ENCODE results near the gene RPL10.

Gene RPL10

GRCh38 chrX:154401918-154402621 lies 3.9 kb downstream of the RPL10 start:
- no peak for DNase-seq

DNA sequence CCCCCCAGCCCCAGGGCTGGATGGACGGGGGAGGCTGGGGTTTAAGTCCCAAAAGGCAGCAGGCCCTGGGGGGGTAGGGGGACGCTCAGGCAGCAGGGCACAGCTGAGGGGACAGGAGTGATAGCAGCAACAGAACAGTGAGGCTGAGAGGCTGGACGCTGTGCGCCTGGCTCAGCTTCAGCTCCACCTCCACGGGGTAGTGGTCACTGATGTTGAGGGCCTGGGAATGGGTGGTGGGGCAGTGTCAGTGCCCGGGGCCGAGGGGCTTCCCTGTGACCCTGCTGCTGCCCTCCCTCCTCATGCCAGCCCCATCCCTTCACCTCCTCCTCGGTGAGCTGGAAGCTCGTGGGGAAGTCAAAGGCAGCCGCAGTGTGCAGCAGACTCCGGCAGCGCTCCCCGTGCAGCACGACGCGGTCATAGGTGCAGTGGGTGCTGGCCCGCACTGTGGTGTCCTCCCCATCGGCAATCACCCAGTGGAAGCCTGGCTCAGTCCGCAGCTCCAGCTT lies 4.5 kb downstream of the RPL10 start:
- no peak for DNase-seq

DNA sequence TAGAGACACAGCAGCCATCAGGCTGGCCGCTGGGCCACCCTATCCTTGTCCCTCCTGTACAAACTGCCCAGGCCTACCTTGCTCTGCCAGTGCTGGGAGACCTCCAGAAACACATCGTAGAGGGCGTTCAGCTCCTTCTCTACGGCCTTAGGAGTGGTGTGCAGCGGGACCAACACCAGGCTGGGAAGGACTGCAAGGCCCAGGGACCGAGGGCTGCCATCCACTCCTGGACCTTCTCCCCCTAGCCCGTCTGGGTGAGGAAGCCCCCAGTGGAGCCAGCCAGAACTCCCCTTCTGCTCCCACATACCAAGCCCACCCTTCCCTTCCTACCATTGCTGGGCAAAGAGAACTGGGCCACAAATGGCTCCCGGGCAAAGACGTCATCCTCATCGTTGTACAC lies 5.0 kb downstream of the RPL10 start:
- DNase-seq, result no peak

- no peak for DNase-seq
Observed at GRCh38 chrX:154403858-154404257, 5.7 kb downstream of the RPL10 start.

GRCh38 chrX:154404625-154405192 lies 6.5 kb downstream of the RPL10 start:
- no peak for DNase-seq

DNA sequence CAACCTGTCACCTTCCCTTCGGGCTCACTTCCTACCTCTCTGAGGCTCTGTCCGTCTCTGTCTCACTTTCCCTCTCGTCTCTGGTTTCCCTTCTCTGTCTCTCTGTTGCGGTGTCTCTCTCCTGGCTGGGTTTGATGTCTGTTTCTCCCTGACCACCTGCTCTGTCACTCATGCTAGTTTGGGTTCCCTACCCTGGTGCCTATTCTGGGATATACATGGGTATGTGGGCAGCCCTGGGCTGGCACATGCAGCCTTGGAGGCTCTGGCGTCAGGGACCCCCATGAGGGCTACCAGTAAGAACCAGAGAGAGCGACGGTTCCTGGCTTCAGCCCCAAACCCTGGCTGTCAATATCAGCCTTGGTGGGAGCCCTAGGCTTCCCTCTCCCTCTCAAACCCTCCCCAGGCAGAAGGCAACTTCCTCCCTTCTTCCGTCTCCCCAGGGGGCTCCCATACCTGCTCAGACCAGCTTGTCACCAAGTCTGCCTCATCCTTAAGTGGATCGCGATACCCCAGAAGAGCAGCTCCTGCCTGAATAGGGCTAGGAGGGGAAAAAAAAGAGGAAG lies 10.6 kb downstream of the RPL10 start:
- DNase-seq, result no peak

GRCh38 chrX:154409222-154409871 lies 11.2 kb downstream of the RPL10 start, which contains the start of gene DNASE1L1:
Gene DNASE1L1, minus strand, starts transcription at chrX:154409254. Its CDS starts 3,686 bp downstream, at chrX:154405568.
- peak; percentile 53 for DNase-seq

DNA sequence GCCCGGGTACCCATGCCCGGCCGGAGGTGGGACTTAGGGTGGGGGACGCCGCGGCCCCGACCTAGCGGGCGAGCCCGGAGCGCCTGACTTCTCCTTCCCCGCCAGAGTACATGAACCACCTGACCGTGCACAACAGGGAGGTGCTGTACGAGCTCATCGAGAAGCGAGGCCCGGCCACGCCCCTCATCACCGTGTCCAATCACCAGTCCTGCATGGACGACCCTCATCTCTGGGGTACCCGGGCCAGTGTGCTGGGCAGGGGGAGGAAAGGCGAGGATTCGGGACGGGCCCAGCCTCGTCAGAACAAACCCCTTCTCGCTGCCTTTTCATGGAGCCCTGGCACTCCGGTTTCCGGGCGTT lies 13.8 kb downstream of the RPL10 start:
- DNase-seq, result no peak

DNA sequence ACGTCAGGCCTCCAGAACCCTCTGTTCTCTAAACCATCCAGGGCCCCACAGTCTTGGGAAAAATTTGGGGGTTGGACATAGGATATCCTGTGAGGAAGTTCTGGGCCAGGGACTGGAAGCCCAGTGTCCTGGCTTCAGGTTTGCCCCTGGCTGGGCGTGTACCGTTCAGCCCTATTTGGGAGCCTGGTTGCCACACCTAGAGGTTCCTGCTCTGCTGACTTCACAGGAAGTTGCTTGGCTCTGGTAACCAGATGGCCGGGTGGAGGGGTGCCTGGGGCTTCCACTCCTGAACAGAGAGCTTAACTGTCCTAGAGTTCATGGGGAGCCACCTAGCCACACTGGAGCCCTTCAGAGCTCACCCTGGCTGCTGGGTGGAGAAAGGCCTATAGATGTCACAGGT lies 14.3 kb downstream of the RPL10 start:
- peak; percentile 55 for DNase-seq

- no peak for DNase-seq
Observed at GRCh38 chrX:154413142-154413541, 15.0 kb downstream of the RPL10 start.

DNA sequence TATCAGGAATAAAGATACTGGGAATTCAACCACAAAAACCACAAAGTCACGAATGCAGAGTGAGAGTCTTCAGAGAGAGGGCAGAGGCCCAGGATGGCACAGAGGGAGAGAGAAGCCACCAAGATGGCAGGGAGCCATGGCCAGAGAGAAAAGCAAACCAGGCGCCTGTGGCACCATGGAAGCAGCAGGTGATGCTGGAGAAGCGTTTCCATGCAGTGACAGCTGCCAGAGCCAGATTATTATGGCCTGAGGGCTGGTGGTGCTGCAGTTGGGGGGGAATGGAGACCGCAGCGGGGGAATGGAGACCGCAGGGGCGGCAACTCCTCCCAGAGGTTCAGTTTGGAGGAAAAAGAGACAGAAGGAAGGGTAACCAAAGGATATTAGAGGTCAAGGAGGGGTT lies 19.0 kb downstream of the RPL10 start:
- DNase-seq, result no peak

DNA sequence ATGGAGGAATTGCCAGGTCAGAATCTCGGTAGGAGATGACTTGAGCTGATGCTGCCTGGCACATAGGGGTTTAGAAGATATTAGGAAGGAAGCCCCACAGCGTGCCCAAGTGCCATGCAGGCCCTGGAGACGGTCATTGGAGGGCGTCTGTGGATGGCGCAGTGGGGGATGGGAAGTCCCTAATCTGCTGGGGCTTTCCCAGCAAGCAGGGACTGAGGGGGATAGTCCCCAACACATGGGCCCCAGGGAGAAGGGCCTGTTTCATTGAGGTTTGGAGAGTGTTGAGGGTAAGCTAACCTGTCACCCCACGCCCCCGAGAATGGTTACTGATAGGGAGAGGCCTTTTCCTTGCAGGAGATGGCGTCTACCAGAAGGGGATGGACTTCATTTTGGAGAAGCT lies 21.0 kb downstream of the RPL10 start:
- no peak for DNase-seq

- no peak for DNase-seq
Observed at GRCh38 chrX:154419688-154420401, 21.7 kb downstream of the RPL10 start.

DNA sequence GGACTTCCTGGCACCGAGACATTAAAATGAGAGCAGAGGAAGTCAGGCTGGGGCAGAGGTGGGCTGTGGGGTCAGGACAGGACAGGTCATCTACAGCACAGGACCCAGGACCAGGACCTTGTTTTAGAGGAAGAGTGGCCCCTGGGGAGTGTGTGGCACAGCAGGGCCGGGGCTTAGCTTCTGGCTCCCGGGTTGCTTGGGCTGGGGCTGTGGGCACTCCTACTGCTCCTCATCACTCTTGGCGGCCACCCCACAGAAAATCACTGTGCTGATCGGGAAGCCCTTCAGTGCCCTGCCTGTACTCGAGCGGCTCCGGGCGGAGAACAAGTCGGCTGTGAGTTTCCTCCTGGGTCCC lies 22.2 kb downstream of the RPL10 start:
- no peak for DNase-seq

DNA sequence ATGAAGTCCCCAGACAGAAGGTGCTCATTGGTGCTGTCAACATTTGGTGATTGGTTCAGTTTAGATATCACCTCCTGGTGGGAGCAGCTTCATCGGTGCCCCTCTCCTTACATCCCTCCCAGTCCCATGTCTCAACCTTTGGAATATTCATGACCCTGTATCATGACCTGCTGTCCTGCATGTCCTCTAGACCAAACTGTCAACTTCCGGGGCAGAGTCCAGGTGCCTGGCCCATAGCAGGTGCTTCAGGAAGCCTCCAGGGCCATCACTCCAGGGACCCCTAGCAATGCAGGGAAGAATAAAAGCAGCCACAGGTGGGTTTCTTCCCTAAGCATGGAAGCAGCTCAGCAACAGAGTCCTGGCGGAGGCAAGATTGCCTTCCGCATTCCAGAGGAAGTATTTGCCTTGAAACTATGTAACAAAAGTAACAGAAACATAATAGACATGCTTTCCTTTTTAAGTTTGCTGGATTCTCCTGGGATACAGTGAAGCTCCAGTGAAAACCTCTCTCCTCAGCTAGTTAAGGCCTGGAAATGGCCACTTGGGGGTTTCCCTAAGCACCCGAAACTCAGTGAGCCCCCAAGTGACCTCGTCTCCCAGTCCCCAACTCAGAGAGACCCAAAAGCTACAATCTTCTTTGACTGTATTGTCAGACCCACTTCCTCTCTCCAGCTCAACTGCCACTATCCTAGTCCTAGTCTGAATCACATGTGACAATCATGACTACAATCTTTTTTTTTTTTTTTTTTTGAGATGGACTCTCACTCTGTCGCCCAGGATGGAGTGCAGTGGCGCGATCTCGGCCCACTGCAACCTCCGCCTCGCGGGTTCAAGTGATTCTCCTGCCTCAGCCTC lies 29.0 kb downstream of the RPL10 start:
- no peak for DNase-seq

DNA sequence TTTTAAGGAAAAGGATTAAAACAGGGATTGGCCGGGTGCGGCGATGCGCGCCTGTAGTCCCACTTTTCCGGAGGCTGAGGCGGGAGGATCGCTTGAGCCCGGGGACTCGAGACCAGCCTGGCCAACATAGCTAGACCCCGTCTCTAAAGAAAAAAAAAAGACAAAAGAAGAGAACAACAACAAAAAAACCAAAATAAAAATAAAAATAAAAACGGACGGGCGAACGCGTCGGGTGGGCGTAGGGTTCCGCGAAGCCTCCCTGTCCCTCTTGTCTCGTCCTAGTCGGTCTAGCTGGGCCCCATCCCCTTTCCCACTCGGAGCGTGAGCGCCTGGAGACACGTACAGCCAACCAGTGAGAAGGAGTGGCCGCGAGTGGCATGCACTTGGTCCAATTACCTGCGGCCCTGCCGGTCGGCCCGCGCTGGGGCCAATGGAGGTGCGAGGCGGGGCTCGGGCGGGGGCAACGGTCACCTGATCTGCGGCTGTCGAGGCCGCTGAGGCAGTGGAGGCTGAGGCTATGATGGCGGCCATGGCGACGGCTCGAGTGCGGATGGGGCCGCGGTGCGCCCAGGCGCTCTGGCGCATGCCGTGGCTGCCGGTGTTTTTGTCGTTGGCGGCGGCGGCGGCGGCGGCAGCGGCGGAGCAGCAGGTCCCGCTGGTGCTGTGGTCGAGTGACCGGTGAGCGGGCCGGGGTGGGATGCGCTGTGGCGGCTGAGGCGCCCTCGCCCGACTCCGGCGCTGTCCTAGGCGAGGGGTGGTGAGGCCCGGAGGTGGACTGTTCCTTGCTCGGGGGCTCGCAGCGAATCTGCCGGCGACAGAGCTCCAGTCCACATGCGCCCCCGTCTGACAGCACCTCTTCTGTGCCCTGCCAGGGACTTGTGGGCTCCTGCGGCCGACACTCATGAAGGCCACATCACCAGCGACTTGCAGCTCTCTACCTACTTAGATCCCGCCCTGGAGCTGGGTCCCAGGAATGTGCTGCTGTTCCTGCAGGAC lies 30.3 kb downstream of the RPL10 start, which contains the start of gene ATP6AP1:
ATP6AP1 (plus strand) TSS at position 502 of the 996 bp plus-strand sequence; CDS start at position 518, 16 bp downstream.
- peak; percentile 68 for DNase-seq

GRCh38 chrX:154429711-154430110 lies 31.5 kb downstream of the RPL10 start:
- DNase-seq, result no peak

DNA sequence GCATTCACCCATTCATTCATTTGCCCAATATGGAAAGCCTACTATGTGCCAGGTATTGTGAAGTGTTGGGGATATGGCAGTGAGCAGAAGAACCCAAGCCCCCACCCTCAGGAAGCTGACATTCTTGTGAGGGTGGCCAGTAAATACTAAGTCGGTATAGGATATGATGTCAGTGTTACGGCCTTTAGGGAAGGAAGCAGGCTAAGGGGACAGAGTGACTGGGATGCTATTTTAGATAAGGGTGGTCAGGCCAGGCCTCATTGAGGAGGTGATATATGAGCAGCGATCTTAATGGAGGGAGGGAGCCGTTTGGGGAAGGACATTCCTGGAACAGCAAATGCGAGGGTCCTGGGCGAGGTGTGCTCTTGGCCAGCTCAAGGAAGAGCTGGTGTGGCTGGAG lies 32.3 kb downstream of the RPL10 start:
- peak; percentile 36 for DNase-seq

DNA sequence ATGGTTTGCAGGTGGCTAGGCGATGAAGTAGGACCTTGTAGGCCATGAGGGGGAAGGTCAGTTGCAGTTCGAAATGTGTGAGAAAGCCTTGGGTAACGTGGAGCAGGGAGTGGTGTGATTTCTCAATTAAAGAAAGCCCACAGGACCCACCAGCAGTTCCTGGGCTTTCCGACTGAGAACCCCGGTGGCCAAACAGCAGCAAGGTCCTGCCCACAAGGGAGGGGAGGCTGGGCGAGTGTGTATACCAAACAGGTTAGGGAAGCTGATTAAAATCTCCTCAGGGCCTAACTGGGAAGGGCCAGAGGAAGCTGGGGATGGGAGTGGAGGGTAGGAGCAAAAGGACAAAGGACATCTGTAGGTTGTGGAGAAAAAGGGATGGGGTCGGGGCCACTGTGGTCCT lies 32.7 kb downstream of the RPL10 start:
- DNase-seq, result peak; percentile 66

DNA sequence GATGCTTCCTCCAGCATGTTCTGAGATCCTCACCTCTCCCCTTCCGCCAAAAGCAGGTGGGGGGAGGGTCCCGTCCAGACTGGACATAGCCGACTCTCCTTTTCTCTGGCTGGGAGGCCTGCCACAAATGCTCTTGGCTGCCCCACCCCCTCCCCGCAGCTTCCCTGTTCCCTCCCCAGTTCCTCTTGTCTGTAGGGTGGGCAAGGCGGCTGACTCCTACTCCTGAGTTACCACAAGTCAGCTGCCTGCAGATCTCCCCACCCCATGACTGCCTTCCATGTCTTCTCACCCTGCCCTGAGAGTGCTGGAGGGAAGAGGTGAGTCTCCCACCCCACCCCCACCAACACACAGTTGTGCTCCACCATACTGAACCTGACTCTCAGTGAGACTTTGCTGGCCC lies 33.2 kb downstream of the RPL10 start:
- DNase-seq, result peak; percentile 31

DNA sequence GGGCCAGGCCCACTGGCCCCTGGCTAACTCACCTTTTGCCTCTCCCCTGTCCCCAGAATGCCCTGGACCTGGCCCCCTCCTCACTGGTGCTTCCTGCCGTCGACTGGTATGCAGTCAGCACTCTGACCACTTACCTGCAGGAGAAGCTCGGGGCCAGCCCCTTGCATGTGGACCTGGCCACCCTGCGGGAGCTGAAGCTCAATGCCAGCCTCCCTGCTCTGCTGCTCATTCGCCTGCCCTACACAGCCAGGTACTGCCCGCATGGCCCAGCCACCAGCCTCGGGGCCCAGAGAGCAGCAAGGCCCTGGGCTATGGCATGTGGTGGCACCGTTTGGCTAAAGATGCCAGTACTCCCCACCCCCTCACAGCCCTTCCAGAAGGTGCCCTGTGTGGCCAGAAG lies 34.0 kb downstream of the RPL10 start:
- no peak for DNase-seq
